Measurements from ENCODE around the gene ZGLP1.

Gene ZGLP1

DNA sequence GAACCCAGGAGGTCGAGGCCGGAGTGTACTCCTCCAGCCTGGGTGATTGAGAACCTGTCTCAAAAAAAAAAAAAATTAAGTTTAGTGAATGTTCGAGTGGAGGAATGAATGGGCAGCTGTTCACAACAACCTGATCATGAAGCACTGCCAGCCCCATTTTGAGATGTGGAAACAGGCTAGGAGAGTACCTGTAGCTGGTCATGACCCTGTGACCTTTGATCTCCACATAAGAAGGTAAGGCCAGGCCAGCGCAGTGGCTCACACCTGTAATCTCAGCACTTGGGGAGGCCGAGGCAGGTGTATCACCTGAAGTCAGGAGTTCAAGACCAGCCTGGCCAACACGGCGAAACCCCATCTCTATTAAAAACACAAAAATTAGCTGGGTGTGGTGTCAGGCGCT is 16.1 kb upstream of the ZGLP1 start:
- no peak for DNase-seq

DNA sequence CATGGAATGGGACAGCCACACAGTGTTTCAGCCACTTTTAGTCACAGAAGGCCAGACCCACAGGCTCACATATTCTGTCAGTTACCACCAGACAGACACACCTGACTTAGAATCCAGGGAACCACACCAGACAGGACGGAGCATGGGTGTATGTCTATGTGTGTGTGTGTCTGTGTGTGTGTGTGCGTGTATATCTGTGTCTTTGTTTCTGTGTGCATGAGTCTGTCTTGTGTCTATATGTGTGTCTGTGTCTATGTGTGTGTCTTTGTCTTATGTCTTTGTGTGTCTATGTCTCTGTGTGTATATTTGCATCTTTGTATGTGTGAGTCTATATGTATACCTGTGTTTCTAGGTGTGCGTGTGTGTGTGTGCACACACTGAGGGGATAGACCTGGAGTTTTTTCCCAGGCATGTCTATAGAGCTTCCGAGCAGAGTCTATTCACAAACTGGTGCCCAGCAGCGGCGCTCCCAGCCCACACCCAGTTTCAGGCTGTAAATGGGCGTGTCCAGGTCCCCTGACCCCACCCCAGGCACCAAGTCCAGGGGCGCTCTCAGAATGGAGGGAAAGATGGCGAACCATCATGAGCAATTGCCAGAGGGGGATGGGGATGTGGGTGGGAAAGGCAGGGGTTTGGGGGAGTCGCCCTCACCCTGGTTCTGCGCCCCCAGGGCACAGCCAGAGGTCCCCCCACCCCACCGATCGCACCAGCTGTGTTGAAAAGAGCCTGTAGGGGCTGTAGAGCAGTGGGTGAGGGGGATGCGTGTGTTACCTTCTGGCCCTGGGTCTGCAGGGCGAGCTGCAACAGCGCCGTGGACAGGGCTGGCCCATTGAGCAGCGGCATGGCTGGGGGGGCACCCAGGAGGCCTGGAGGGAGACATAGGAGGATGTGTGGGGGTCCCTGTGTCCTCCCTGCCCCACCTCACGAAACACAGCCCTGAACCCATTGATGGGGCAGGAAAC is 12.5 kb upstream of the ZGLP1 start:
- no peak for DNase-seq

DNA sequence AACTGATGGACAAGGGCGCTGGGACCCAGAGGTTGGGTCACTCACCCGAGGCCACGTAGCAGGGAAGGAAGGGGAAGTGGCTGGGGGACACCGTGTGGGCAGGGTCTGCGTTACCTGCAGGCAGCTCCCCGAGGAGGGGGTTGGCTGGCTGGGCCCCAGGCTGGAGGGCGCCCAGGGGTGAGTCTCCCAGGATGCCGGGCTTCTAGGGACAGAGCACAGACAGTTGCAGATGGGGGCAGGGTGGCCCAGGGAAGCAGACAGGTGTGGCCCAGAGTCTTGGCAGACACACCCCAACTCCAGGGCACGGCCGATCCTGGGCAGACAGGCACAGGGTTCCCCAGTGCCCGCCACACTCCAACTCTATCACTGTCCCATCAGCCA is 11.8 kb upstream of the ZGLP1 start:
- DNase-seq, result no peak

DNA sequence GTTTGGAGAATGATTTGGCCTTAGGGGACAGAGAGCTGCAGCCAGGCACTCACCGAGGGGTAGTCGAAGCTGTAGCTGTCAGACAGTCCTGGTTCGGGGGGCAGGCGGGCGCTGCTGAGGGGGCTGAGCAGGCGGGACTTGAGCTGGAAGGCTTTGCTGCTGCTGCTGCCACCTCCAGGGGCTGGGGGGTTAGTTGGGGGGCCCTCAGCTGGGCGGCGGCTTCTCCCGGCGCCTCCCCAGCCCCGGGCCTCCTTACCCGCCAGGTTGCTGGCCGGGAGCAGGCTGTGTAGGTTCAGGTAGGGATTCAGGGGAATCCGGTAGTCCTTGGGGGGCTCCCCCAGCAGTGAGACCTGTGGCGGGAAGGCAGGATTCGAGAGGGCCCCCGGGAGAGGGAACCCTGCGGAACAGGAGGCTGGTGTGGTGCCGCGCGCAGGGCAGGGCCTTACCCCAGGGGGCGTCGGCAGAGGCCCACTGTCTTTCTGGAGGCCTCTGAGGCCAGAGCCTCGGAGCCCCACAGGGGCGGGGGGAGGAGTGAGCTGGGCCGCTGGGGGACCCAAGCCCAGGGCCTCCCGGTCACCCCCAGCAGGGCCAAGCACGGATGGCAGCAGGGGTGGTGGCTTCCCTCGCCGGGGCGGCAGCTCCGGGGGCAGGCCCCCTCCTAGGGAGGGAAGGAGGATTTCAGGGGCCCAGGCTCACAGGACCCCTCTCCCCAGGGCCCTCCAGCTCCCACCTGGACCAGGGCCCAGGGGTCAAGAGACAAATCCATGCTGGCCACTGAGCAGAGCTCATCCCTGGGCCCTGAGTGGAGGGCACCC is 11.2 kb upstream of the ZGLP1 start:
- DNase-seq, result no peak

DNA sequence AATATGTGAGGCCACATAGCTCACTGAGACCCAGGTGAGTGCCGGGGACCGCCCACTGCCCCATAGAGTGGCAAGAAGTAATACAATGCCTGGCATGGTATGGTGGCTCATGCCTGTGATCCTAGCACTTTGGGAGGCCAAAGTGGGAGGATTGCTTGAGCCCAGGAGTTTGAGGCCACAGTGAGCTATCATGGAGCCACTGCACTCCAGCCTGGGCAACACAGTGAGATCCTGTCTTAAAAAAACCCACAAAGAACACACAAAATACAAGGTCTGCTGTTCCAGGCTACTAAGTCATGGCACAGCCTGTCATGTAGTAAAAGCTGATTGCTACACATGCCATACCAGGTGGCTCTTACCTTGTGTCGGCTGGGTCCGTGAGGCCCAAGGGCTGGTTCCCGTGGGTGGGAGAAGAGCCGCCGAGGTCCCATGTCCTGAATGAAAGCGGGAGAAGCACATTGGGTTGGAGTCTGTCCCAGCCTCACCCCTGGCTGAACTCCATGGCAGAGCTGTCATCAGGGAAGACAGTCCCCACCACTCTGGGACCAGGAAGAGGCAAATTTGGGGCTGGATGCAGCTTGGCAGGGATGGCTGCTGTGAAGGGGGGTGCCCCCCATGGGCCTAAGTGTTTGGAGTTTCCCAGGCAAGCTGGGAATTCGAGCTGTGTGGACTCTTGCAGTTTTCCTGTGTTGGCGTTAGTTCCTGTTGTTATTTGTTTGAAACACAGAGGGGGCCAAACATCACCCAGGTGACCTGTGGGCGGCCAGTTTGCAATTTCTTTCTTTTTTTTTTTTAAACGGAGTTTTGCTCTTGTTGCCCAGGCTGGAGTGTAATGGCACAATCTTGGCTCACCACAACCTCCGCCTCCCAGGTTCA is 9.4 kb upstream of the ZGLP1 start:
- DNase-seq, result peak in 1 of 2 donors; percentile 54

DNA sequence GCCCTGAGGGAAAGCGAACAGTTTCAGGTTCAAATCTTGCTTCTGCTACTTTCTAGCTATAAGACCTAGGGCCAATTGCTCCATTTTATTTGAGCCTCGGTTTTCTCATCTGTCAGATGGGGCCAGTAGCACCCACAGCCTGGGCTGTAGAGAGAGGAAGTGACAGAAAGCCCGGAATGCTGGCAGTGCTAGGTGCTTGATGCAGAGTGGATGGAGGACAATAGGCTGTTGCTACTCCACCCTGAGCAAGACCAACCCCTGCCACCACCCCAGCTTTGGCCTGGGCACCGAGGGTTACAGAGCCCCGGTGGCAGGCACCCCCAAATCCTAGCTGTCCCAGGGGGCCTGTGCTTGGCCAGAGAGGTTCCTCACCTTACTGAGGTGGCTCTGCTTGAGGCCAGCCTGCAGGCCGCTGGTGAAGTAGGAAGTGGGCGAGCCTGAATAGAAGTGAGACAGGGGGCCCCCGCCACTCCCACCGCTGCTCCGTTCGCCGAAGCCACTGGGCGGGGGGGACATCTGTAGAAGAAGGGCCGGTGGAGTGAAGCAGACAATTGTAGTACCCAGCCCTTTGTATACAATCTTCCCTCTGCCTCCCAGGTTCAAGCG is 8.3 kb upstream of the ZGLP1 start:
- no peak for DNase-seq

DNA sequence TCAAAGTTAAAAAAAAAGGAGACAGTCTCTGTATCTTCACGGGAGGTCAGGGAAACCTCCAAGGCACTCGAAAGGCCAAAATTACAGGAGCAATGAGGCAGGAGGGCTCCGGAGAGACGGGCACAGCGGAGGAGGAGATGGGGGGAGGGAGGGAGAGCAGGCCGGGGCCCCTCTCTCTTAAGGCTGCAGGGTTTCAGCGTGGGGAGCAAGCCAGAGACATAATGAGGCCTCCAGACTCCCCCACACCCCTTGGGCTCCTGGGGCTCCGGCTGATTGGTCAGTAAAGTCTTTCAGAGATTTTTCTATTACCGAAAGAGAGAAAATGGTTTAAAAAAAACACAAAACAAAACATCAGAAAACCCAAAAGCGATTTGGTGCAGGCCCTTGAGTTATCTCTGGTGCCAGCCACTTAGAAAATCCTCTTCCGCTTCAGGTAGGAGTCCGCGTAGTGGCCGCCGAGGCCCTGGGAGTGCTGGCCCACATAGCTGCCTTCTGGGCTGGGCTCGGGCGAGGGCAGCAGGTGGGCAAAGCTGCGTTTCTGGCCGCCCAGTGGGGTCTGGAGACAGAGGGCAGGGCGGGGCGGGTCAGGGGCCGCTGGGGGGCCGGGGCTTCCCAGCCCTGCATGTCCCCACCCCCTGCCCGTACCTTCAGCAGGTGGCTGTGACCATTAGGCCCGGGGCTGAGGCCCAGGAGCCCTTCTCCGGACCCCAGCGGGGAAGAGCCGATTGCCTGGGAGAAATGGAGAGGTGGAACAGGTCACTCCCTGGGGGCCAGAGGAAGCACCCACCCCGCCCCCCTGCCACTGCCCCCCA is 7.6 kb upstream of the ZGLP1 start:
- DNase-seq, result no peak

DNA sequence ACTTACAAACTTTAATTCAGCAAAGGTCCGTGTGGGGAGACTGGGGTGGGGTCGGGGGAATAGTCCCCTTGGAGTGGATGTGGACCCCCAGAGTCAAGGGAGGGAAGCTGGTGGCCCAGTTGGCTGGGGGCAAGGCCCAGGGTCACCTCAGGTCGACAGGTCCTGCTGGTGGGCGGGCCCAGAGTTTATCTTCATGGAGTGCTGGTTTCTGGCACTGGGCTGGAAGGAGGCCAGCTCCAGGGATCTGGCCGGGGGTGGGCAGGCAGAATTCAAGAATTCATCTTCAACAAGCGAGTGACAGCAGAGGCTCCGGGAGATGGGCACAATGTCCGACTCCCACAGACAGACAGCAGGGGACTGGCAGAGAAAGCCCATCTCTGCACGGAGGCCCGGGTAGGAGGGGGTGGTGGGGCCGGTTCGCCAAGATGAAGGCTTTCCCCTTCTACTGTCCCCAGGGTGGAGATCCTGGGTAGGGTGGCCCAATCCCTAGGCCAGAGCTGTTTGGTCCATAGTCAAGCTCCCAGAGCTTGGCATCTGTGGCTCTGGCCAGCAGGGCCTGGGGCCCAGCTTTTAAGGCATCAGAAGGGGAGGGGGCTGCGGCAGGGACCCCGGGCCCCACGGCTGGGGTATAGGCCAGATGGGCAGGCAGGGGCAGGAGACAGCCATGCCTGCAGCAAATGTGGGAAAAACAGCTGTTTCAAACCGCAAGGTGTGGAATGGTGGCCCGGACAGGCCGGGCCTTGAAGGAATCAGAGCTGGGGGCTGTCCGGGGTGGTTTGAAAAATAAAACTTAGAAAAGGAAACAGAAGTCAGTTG is 6.8 kb upstream of the ZGLP1 start:
- no peak for DNase-seq

DNA sequence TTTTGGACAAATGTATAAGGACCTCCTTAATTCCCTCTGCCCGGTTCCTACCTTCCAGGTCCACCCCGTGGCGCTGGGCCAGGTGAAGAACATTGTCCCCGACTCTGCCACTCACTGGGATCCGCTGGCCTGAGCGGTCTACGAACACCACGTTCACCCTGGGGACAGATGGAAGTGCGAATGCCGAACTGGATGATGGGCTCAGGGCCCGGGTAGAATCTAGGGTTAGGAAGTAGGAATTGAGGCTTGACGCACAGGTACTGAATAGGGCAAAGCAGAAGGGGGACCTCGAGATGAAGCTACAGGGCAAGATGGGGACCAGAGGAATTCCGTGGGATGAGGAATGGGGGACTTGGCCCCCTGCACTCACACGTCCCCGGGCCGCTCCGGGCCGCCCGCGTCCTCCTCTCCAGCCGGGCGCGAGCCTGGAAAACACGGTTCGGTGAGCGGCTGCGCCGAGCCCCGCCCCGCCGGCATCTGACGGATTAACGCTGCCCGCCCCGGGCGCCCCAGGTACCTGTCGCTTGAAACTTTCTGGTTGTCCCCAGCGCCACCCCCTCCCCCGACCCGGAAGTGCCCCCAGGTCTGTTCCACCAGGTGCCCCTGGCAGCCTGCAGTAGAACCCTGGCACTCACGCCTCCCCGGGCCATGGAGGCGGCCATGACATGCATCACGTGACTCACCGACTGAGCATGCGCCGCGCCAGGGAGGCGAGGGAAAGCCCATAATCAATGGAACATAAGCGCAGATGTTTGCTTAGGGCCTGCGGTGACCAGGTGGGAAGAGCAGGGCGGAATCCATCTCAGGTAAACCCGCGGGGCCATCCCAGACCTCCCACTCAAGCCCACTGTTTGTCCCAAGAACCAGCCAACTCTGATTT is 6.0 kb upstream of the ZGLP1 start, which contains the start of gene FDX2:
Gene FDX2 (minus strand): TSS at position 681 of the 880 bp plus-strand sequence. CDS start 19 bp downstream, at position 662.
- DNase-seq, result peak; percentile 72 to 90

DNA sequence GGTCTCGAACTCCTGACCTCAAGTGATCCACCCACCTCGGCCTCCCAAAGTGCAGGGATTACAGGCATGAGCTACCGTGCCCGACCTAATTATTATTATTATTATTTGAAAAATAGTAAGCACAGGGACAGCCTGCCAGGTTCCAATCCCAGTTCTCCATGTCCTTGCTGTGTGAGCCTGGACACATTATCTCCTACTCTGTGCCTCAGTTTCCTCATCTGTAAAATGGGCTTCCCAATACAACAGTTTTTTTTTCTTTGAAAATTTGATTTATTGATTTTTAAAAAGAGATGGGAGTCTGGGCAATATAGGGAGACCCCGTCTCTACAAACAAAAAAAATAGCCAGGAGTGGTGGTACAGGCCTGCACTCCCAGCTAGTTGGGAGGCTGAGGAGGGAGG is 3.3 kb downstream of the ZGLP1 start:
- DNase-seq, result no peak

DNA sequence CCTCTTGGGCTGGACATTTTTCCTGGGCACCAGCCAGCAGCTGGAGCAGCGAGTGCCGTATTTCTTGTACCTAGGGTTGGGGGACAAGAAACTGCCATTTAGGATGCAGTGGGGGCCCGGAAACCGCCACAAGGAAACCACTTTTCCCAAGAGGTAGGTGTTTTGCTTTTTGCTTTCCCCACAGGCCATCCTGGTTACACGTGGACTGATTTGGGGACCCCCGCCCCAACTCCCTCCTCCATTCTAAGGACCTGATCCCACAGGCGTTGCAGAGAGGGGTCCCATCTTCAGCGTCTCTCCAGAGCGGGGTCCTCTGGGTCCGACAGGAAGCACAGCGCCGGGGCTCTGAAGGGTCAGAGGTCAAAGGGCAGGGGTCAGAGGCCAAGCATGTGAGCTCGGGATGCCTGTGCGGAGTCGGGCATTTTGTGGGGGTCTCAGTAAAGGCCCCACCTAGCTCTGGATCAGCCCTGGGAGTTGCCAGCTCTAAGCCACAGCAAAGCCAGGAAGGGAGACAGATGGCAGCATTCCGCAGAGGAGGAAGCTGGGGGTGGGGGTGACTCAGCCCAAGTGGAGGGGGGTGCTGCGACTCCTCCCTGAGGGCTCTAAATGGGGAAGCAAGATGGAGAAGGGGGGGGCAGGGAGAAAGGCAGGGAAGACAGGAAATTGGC is 4.3 kb downstream of the ZGLP1 start:
- peak; percentile 86 to 88 for DNase-seq

DNA sequence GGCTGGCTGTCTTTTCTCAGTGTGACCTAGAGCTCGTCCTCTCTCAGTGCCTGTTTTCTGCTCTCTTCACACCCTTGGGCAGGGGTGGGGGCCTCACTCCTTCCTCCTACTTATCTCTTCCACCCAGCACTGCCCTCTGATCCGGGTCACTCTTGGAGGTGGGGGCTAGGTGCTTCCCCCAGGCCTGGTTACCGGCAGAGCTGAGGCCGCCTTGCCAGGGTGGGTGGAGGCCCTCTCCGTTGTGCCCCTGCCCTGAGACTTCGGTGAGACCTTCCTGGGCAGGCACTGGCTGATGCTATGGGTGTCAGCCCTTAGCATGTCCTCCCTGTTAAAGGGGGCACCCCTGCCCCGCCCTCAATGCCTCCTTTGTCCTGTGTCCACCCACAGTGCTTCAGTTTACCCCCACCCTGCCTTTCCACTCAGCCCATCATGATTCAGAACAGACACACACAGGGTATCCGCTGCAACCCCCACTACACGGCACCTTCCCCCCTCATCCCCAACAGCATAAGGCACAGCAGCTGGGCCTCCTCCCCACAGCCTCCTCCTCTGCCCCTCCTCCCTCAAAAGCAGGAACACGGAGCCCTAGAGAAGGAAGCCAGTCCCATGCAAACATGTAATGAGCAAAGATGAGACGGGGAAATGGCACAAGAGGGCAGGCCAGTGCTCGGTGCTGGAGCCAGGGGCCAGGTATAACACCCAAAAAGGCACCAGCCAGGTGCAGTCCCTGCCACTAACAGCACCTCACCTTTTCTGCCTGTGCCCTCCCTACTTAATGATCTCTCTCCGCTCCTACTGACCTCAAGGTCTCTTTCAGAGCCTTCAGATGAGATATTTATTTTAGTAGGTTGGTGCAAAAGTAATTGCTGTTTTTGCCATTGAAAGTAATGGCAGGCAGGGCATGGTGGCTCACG is 9.8 kb downstream of the ZGLP1 start:
- peak; percentile 46 to 54 for DNase-seq

DNA sequence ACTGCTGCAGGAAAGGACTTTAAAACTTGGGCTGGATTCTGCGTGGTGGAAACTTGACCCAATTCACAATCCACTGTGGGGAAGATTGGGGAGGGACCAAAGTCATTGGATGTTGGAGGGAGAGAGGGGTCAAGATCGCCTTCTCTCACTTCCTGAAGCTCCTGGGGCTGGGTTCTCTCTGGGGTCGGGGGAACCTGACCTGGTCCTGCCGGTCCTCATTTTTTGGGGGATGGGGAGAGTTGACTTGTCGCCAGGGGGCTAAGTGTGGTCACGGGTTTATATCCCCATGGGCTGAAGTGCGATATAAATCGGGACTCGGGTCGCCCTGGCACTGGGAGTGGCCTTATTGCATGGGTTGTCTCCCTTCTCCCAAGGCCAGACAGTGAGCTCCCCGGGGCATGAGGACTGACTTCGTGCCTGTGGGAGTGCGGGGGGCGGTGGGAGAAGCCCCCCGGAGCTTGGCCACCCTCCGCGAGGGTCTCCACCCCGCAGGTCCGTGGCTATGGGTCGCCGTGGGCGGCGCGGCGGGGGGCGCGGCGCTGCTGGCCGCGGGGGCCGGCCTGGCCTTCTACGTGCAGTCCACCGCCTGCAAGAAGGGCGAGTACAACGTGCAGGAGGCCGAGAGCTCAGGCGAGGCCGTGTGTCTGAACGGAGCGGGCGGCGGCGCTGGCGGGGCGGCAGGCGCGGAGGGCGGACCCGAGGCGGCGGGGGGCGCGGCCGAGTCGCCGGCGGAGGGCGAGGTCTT is 13.6 kb downstream of the ZGLP1 start:
- DNase-seq, result no peak

DNA sequence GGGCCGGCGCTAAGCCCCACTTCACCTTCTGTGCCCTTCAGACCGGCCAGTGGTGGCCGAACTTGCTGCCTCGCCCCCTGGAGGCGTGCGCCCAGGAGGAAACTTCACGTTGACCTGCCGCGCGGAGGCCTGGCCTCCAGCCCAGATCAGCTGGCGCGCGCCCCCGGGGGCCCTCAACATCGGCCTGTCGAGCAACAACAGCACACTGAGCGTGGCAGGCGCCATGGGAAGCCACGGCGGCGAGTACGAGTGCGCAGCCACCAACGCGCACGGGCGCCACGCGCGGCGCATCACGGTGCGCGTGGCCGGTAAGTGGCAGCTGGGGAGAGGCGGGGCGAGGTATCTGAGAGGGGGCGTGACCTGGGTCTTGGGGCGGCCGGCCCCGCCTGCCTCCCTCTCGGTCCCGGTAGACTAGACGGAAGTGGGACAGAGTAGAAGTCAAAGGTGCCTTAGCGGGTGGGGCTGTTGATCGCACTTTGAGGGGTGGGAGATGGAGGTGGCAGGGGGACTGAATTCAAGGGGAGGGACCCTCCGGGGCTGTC is 14.2 kb downstream of the ZGLP1 start:
- DNase-seq, result no peak

DNA sequence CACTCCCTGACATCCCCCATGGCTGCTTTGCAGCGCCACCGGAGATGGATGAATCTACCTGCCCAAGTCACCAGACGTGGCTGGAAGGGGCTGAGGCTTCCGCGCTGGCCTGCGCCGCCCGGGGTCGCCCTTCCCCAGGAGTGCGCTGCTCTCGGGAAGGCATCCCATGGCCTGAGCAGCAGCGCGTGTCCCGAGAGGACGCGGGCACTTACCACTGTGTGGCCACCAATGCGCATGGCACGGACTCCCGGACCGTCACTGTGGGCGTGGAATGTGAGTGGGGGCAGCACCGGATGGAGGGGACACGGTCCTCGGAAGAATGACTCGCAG is 15.3 kb downstream of the ZGLP1 start:
- DNase-seq, result no peak

DNA sequence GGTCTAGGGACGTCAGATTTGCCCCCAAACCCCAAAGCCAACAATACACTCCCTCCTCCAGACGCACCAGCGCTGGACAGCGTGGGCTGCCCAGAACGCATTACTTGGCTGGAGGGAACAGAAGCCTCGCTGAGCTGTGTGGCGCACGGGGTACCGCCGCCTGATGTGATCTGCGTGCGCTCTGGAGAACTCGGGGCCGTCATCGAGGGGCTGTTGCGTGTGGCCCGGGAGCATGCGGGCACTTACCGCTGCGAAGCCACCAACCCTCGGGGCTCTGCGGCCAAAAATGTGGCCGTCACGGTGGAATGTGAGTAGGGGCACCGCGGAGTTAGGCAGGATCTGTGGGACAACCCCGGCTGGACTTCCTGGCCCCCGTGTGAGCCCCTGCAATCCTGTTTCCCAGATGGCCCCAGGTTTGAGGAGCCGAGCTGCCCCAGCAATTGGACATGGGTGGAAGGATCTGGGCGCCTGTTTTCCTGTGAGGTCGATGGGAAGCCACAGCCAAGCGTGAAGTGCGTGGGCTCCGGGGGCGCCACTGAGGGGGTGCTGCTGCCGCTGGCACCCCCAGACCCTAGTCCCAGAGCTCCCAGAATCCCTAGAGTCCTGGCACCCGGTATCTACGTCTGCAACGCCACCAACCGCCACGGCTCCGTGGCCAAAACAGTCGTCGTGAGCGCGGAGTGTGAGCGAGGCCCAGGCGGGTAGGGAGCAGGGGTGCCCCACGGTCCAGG is 15.8 kb downstream of the ZGLP1 start:
- DNase-seq, result no peak
